ENCODE data around the gene NCOA3. TPM values are rescaled to one million over a fixed set of nuclear protein-coding genes. Genes with fewer than 3 reads are reported as not detected.

Gene NCOA3
- total RNA-seq, 1 donor = 44.5 TPM

- no peak overlapping the region for H3K4me2 ChIP-seq (ENCODE audit: insufficient read depth, low read length)
- no peak overlapping the region for H3K27ac ChIP-seq (ENCODE audit: low read depth, low read length)
- H3K79me2 ChIP-seq (ENCODE audit: insufficient read depth, low read length) = peaks cover 12% of the 10 kb centered on the region
- H3K4me3 ChIP-seq (ENCODE audit: insufficient read depth, low read length) = no peak overlapping the region
- peaks cover 3% of the 10 kb centered on the region for H3K4me1 ChIP-seq (ENCODE audit: insufficient read depth, low read length)
- TF ChIP-seq CTCF (IDR thresholded peaks at IDR 0.05; ENCODE audit: extremely low read depth, low read depth, low read length) = no peak
- no peak overlapping the region for H2AFZ ChIP-seq (ENCODE audit: low read length)
- H3K27me3 ChIP-seq (ENCODE audit: insufficient read depth, low read length) = no peaks in the 10 kb centered on the region
- H4K20me1 ChIP-seq (ENCODE audit: insufficient read depth, low read length) = no peaks in the 10 kb centered on the region
- no peaks in the 10 kb centered on the region for H3K9me3 ChIP-seq (ENCODE audit: low read depth, low read length)
- DNase-seq (ENCODE audit: insufficient read length, low spot score, missing footprints) = no peak
- no peaks in the 10 kb centered on the region for H3K36me3 ChIP-seq (ENCODE audit: insufficient read depth, low read length)
These were observed 94.4 kb downstream of the NCOA3 start for GRCh38 chr20:47596003-47596571.

- DNase-seq (ENCODE audit: insufficient read length, low spot score, missing footprints) = no peak
- no peak overlapping the region for H2AFZ ChIP-seq (ENCODE audit: low read length)
- no peaks in the 10 kb centered on the region for H3K27me3 ChIP-seq (ENCODE audit: insufficient read depth, low read length)
- no peak overlapping the region for H3K4me2 ChIP-seq (ENCODE audit: insufficient read depth, low read length)
- no peaks in the 10 kb centered on the region for H3K36me3 ChIP-seq (ENCODE audit: insufficient read depth, low read length)
- no peak for TF ChIP-seq CTCF (IDR thresholded peaks at IDR 0.05; ENCODE audit: extremely low read depth, low read depth, low read length)
- H3K4me1 ChIP-seq (ENCODE audit: insufficient read depth, low read length) = peaks cover 3% of the 10 kb centered on the region
- H3K4me3 ChIP-seq (ENCODE audit: insufficient read depth, low read length) = no peak overlapping the region
- H3K79me2 ChIP-seq (ENCODE audit: insufficient read depth, low read length) = peaks cover 13% of the 10 kb centered on the region
- no peaks in the 10 kb centered on the region for H4K20me1 ChIP-seq (ENCODE audit: insufficient read depth, low read length)
- no peak overlapping the region for H3K27ac ChIP-seq (ENCODE audit: low read depth, low read length)
- H3K9me3 ChIP-seq (ENCODE audit: low read depth, low read length) = no peaks in the 10 kb centered on the region
These were observed 95.4 kb downstream of the NCOA3 start for GRCh38 chr20:47597090-47597489.

- Histone ChIP-seq H2AFZ (ENCODE audit: low read length) (no peak overlapping the region), H3K27ac (ENCODE audit: low read depth, low read length) (no peak overlapping the region), H3K27me3 (ENCODE audit: insufficient read depth, low read length) (no peaks in the 10 kb centered on the region), H3K4me2 (ENCODE audit: insufficient read depth, low read length) (no peak overlapping the region), H3K4me1 (ENCODE audit: insufficient read depth, low read length) (peaks cover 3% of the 10 kb centered on the region), H3K36me3 (ENCODE audit: insufficient read depth, low read length) (no peaks in the 10 kb centered on the region), H3K4me3 (ENCODE audit: insufficient read depth, low read length) (no peak overlapping the region), H3K79me2 (ENCODE audit: insufficient read depth, low read length) (peaks cover 25% of the 10 kb centered on the region), H3K9me3 (ENCODE audit: low read depth, low read length) (no peaks in the 10 kb centered on the region), H4K20me1 (ENCODE audit: insufficient read depth, low read length) (no peaks in the 10 kb centered on the region)
- no peak for TF ChIP-seq CTCF (IDR thresholded peaks at IDR 0.05; ENCODE audit: extremely low read depth, low read depth, low read length)
- DNase-seq (ENCODE audit: insufficient read length, low spot score, missing footprints) = no peak
These were observed 97.4 kb downstream of the NCOA3 start for GRCh38 chr20:47598911-47599744.

GRCh38 chr20:47600967-47601547 is 99.4 kb downstream of the NCOA3 start:
- Histone ChIP-seq H3K36me3 (ENCODE audit: insufficient read depth, low read length) (no peaks in the 10 kb centered on the region), H3K27me3 (ENCODE audit: insufficient read depth, low read length) (no peaks in the 10 kb centered on the region), H3K4me1 (ENCODE audit: insufficient read depth, low read length) (peaks cover 3% of the 10 kb centered on the region), H4K20me1 (ENCODE audit: insufficient read depth, low read length) (no peaks in the 10 kb centered on the region), H3K4me3 (ENCODE audit: insufficient read depth, low read length) (no peak overlapping the region), H2AFZ (ENCODE audit: low read length) (no peak overlapping the region), H3K4me2 (ENCODE audit: insufficient read depth, low read length) (no peak overlapping the region), H3K27ac (ENCODE audit: low read depth, low read length) (no peak overlapping the region), H3K79me2 (ENCODE audit: insufficient read depth, low read length) (peaks cover 34% of the 10 kb centered on the region), H3K9me3 (ENCODE audit: low read depth, low read length) (no peaks in the 10 kb centered on the region)
- TF ChIP-seq CTCF (IDR thresholded peaks at IDR 0.05; ENCODE audit: extremely low read depth, low read depth, low read length) = no peak
- DNase-seq (ENCODE audit: insufficient read length, low spot score, missing footprints) = no peak

All from osteoblast (primary cell).